ENCODE results near the gene GEMIN2.

GRCh38 chr14:39085933-39086332, 28.2 kb upstream of the GEMIN2 start:
- TF ChIP-seq CTCF (IDR thresholded peaks at IDR 0.05; ENCODE audit: borderline replicate concordance, extremely low read depth, low read length, poor library complexity, severe bottlenecking) = no peak
- TF ChIP-seq EZH2 (IDR thresholded peaks at IDR 0.05; ENCODE audit: borderline replicate concordance, low read depth, low read length, severe bottlenecking) = no peak

Measured in DND-41 (cell line).